ENCODE data around the gene ETV6. TPM values are rescaled to one million over a fixed set of nuclear protein-coding genes. Genes with fewer than 3 reads are reported as not detected.

The ETV6 gene
- total RNA-seq, 1 donor from 2014 or later: 16.9 TPM

DNA sequence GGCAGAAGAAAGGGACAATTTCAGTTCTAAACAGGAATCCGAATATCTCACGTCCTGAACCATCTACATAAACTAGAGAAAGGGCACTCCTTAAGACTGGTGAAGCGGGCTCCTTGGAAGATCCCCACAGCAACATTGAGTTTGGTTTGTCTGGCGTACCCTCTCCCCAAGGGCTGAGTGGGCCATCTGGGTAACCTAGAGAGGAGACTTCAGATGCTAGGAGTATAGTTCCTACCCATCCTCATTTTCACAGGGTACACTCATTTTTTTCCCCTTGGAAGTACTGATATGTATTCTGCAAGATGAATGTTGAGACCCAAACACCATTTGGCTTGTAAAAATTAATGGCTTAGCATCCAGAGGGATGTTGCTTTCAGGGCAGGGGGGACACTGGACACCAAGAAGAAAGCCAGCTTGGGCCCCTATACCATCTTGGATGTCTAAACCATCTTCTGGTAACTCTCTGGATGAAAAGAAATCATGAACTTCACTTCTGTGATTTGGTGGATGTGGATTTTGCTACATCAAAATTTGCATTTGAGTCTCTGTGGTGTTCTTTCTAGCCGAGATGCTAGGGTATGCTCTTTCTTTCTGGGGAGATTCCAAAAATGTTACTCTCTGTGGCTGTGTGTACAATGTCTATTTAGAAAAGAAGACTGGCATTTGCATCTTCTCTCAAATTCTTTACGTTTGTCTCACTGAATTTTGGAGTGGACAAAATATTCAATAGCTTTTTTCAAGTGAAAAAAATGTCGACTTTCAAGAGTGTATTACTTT lies 97.7 kb downstream of the ETV6 start:
- no peak for DNase-seq
- Histone ChIP-seq H3K27me3 (ENCODE audit: low read depth) (no peaks in the 10 kb centered on the region), H3K4me1 (peaks cover 21% of the 10 kb centered on the region), H3K4me3 (no peak overlapping the region), H3K9me3 (replicated peaks) (no peaks in the 10 kb centered on the region), H3K36me3 (no peaks in the 10 kb centered on the region), H3K27ac (replicated peaks) (no peak overlapping the region)
- intact Hi-C loops (cut with micrococcal nuclease): no loop called here
- TF ChIP-seq, protein P1, sequence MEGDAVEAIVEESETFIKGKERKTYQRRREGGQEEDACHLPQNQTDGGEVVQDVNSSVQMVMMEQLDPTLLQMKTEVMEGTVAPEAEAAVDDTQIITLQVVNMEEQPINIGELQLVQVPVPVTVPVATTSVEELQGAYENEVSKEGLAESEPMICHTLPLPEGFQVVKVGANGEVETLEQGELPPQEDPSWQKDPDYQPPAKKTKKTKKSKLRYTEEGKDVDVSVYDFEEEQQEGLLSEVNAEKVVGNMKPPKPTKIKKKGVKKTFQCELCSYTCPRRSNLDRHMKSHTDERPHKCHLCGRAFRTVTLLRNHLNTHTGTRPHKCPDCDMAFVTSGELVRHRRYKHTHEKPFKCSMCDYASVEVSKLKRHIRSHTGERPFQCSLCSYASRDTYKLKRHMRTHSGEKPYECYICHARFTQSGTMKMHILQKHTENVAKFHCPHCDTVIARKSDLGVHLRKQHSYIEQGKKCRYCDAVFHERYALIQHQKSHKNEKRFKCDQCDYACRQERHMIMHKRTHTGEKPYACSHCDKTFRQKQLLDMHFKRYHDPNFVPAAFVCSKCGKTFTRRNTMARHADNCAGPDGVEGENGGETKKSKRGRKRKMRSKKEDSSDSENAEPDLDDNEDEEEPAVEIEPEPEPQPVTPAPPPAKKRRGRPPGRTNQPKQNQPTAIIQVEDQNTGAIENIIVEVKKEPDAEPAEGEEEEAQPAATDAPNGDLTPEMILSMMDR (IDR thresholded peaks at IDR 0.05; ENCODE audit: borderline replicate concordance): no peak

DNA sequence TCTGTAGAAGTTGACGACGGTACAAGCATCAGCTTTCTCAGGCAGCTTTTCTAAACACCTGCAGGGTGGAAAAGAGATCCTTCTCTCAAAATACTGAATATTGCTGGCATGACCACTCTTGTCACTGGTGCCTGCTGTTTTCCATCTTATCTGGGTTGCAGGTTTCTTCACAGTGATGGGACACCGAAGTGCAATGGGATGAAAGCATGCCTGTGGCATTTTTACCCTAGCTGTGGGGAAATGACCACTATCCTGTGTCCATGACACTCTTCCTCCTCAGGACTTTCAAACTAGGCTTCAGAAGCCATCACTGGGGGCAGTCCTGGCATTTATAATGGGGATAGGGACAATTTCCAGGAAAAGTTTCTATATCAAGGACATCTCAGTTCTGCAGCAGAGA lies 98.5 kb downstream of the ETV6 start:
- H3K4me3 ChIP-seq: no peak overlapping the region
- intact Hi-C loops (cut with micrococcal nuclease): no loop called here
- H3K27ac ChIP-seq (replicated peaks): no peak overlapping the region
- H3K4me1 ChIP-seq: peaks cover 23% of the 10 kb centered on the region
- H3K9me3 ChIP-seq (replicated peaks): no peaks in the 10 kb centered on the region
- DNase-seq: no peak
- no peaks in the 10 kb centered on the region for H3K27me3 ChIP-seq (ENCODE audit: low read depth)
- TF ChIP-seq, protein P1 (IDR thresholded peaks at IDR 0.05; ENCODE audit: borderline replicate concordance): no peak
- H3K36me3 ChIP-seq: no peaks in the 10 kb centered on the region

DNA sequence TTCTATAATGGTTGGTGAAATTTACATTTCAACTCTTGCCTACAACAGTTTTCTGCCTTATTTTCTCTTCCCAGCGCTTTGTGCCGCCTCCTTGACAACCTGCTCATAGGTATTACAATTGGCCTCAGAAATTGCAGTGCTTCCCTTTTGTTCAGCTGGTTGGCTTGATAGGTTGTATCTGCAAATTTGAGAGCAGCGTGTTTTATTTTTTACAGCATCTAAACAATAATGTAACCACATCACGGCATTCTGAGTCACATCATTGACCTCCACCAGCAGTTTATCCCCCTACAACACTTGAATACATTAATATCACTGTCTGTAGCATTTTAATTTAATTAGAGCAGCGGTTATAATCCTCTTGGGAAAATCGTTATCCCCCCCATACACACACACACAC lies 99.4 kb downstream of the ETV6 start:
- Histone ChIP-seq H3K4me1 (peaks cover 30% of the 10 kb centered on the region), H3K27ac (replicated peaks) (no peak overlapping the region)
- TF ChIP-seq, protein P1 (IDR thresholded peaks at IDR 0.05; ENCODE audit: borderline replicate concordance): no peak

DNA sequence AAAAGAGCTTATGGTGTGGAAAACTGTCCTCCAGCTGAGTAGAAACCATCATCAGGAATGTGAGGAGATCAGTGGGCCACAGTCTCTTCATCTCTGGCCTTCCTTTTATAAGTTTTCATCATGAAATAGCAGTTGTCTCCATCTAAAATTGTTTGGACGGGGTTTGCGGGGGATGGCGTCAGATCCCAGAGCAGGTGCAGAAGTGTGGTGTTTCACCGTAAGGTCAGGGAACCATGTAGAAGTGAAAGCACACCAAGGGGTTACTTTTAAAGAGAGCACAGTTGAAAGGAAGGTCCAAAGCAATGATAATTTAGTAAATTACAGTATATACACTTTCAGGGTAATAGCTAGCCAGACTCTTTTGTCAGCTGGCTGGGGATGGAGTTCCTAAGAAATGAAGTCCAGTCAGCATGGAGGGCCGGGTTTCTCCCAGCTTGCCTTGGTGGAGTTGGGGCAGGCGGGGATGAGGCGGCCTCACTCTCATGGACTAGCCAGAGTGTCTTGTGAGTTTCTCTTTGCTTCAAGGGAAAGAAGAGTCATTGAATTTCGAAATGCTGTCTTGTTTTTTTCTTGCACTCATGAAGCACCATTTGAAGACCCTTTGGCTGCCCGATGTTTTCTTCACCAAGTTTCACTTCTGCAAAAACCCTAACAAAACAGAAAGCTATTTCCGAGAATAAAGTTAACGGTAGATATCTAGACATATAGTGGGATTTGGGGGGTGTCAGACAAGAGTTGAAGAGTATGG lies 100.6 kb downstream of the ETV6 start:
- no peak overlapping the region for H3K4me3 ChIP-seq
- no peak overlapping the region for H3K27ac ChIP-seq (replicated peaks)
- peaks cover 38% of the 10 kb centered on the region for H3K4me1 ChIP-seq
- H3K36me3 ChIP-seq: peaks cover 13% of the 10 kb centered on the region
- TF ChIP-seq, protein P1 (IDR thresholded peaks at IDR 0.05; ENCODE audit: borderline replicate concordance): no peak
- peak; percentile 26 for DNase-seq
- intact Hi-C loops (cut with micrococcal nuclease): loop anchor here (10.0 kb wide), 1 partner anchor 95 kb away; no protein-coding TSS in a partner anchor
- H3K9me3 ChIP-seq (replicated peaks): no peaks in the 10 kb centered on the region
- H3K27me3 ChIP-seq (ENCODE audit: low read depth): no peaks in the 10 kb centered on the region

More for the DNA sequence above, 99.4 kb downstream of the ETV6 start:
- Histone ChIP-seq H3K36me3 (peaks cover 6% of the 10 kb centered on the region), H3K9me3 (replicated peaks) (no peaks in the 10 kb centered on the region), H3K27me3 (ENCODE audit: low read depth) (no peaks in the 10 kb centered on the region), H3K4me3 (no peak overlapping the region)
- intact Hi-C loops (cut with micrococcal nuclease): no loop called here
- DNase-seq: no peak

DNA sequence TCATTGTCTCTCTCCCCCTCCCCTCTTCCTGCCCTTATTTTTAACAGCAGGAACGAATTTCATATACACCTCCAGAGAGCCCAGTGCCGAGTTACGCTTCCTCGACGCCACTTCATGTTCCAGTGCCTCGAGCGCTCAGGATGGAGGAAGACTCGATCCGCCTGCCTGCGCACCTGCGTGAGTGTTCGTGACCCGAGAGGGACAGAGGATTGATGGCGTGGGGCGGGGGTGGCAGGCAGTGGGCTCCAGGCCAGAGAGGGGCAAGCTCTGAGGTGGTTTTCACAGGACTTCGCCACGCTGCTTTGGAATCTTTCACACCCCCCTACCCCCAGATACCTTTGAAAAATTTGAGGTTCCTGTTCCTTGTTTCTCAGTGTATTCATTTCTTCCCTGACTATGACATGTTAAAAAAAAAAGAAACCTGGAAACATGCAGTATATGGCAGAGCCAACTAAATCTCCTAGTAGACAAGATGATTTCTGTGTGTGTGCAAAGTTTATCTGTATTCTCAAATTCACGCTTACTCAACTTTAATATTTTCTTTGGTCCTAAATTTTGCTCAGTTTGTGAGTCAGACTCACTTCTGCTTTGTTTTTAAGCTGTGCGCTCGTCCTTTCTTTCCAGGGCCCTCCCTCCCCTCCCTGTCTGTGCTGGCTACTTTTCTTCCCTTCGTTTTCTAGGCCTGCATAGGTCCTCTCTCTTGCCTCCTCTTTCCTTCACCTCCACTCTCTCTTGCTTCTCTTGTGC lies 103.1 kb downstream of the ETV6 start:
- no peaks in the 10 kb centered on the region for H3K9me3 ChIP-seq (replicated peaks)
- H3K27me3 ChIP-seq (ENCODE audit: low read depth): no peaks in the 10 kb centered on the region
- intact Hi-C loops (cut with micrococcal nuclease): loop anchor here (10.0 kb wide), 1 partner anchor 98 kb away; no protein-coding TSS in a partner anchor
- TF ChIP-seq, protein P1 (IDR thresholded peaks at IDR 0.05; ENCODE audit: borderline replicate concordance): no peak
- H3K36me3 ChIP-seq: peaks cover 13% of the 10 kb centered on the region
- H3K4me1 ChIP-seq: peaks cover 55% of the 10 kb centered on the region
- H3K4me3 ChIP-seq: no peak overlapping the region
- DNase-seq: no peak
- peak overlapping the region; percentile 84 for H3K27ac ChIP-seq (replicated peaks)

Data from left ventricle myocardium inferior (tissue), 1 donor.